Right atrium auricular region (tissue), 2 donors: ENCODE data around the gene ADGRV1. TPM values are rescaled to one million over a fixed set of nuclear protein-coding genes. Genes with fewer than 3 reads are reported as not detected.
"Not testable (repeated sequence)": the region's sequence is repeated elsewhere in the genome, so short reads cannot be mapped to it uniquely, and the experiment has no call there.

Experiments
- DNase-seq: peaks from one replicate; pipeline ENCODE4 v3.0.0-alpha.2; 2019; ENCODE audit warnings: low spot score
- H3K27ac ChIP-seq, 2 donors: fragments of 200-600 bp; sonication (generic); 1 replicate in 1 of 2; 2 replicates in 1 of 2; pipeline ENCODE4 v1.5.1; 2016 to 2019
- H3K27me3 ChIP-seq, 2 donors: fragments of 200-600 bp; sonication (generic); one replicate each; pipeline versions ENCODE4 v1.5.1 to v1.6.0; 2017 to 2019
- H3K36me3 ChIP-seq: fragments of 200-600 bp; sonication (generic); one replicate; pipeline ENCODE4 v1.5.1; 2016
- H3K4me1 ChIP-seq, 2 donors: fragments of 200-600 bp; sonication (generic); one replicate each; pipeline versions ENCODE4 v1.5.1 to v1.6.0; 2017 to 2019
- H3K4me3 ChIP-seq, 2 donors: fragments of 200-600 bp; sonication (generic); 1 replicate in 1 of 2; 2 replicates in 1 of 2; pipeline ENCODE4 v1.5.1; 2017 to 2019; ENCODE audit warnings: mild to moderate bottlenecking in 1 of 2, moderate library complexity in 1 of 2
- H3K9me3 ChIP-seq, 2 donors: fragments of 200-600 bp; sonication (generic); one replicate each; pipeline ENCODE4 v1.5.1; 2019
- CTCF ChIP-seq, 2 donors: fragments of 200-600 bp; sonication (generic); IDR thresholded peaks; one replicate each; pipeline ENCODE4 v1.5.1; 2019; ENCODE audit warnings: antibody characterized with exemption in 2 of 2
- total RNA-seq, 2 donors: library from RNA; depleted of rRNA; stranded (reverse); fragments of >200 nt; gene quantifications; one replicate each; pipeline ENCODE4 v1.1.0, GENCODE V29; 2016

Gene ADGRV1
- total RNA-seq, 2 donors from 2014 or later = 1.4 to 1.8 TPM

GRCh38 chr5:90598293-90598692 lies 39.7 kb downstream of the ADGRV1 start:
- no peaks in the 10 kb centered on the region for H3K36me3 ChIP-seq
- no peak for DNase-seq
- H3K27me3 ChIP-seq = no peaks in the 10 kb centered on the region
- no peaks in the 10 kb centered on the region for H3K9me3 ChIP-seq
- H3K4me1 ChIP-seq = no peaks in the 10 kb centered on the region
- TF ChIP-seq CTCF (IDR thresholded peaks at IDR 0.05) = no peak
- H3K4me3 ChIP-seq = no peak overlapping the region
- no peak overlapping the region for H3K27ac ChIP-seq

GRCh38 chr5:90600307-90600706 lies 41.7 kb downstream of the ADGRV1 start:
- not testable (repeated sequence) for H3K9me3 ChIP-seq, H3K4me3 ChIP-seq, H3K27me3 ChIP-seq, H3K27ac ChIP-seq, H3K36me3 ChIP-seq, H3K4me1 ChIP-seq, DNase-seq

GRCh38 chr5:90601468-90601867 lies 42.9 kb downstream of the ADGRV1 start:
- no peak for DNase-seq
- Histone ChIP-seq H3K9me3 (no peaks in the 10 kb centered on the region), H3K27ac (no peak overlapping the region), H3K4me3 (no peak overlapping the region), H3K36me3 (no peaks in the 10 kb centered on the region), H3K4me1 (no peaks in the 10 kb centered on the region), H3K27me3 (no peaks in the 10 kb centered on the region)
- no peak for TF ChIP-seq CTCF (IDR thresholded peaks at IDR 0.05)

GRCh38 chr5:90602681-90603080 lies 44.1 kb downstream of the ADGRV1 start:
- H3K27ac ChIP-seq = no peak overlapping the region
- DNase-seq = no peak
- no peaks in the 10 kb centered on the region for H3K4me1 ChIP-seq
- no peaks in the 10 kb centered on the region for H3K9me3 ChIP-seq
- no peak for TF ChIP-seq CTCF (IDR thresholded peaks at IDR 0.05)
- no peak overlapping the region for H3K4me3 ChIP-seq
- no peaks in the 10 kb centered on the region for H3K36me3 ChIP-seq
- H3K27me3 ChIP-seq = no peaks in the 10 kb centered on the region

DNA sequence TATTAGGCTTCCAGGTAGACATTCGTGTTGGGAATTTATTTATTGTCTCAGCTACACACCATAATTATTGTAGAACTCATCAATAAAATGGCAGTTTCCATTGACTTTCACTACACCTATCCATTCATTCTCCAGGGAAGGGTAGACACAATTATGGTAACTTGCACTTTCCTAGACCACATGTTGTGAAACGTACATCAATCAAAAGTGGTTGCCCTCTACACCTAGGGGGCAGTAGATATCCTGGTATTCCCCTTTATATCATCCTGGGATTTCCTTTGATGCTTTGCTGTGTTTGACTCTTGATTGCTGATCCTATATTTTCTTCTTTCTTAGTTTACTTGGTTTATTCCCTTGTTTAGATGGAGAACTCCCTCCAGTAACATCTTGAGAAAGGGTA lies 47.9 kb downstream of the ADGRV1 start:
- DNase-seq = no peak
- H3K4me1 ChIP-seq = no peaks in the 10 kb centered on the region
- no peak overlapping the region for H3K4me3 ChIP-seq
- no peaks in the 10 kb centered on the region for H3K36me3 ChIP-seq
- H3K9me3 ChIP-seq = no peaks in the 10 kb centered on the region
- H3K27me3 ChIP-seq = no peaks in the 10 kb centered on the region
- no peak overlapping the region for H3K27ac ChIP-seq
- TF ChIP-seq CTCF (IDR thresholded peaks at IDR 0.05) = no peak

DNA sequence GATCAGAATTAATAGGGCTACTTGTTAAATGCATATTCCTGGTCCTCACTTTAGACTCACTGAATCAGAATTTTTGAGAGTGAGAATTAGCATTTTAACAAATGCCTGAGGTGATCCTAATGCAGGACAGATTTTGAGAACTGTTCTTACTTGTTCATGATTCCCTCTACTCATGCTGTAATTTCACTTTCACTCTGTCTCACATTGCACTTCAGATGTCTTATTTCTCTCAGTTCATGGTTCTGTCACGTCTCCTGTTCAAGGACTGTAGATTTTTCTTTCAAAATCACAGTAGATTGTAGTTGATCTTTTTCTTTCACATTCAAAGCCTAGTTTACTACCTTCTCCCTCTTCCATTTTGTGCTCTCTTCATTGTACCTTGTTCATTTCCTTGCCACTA lies 54.3 kb downstream of the ADGRV1 start:
- no peak for TF ChIP-seq CTCF (IDR thresholded peaks at IDR 0.05)

More for the DNA sequence above, 54.3 kb downstream of the ADGRV1 start:
- Histone ChIP-seq H3K27me3 (no peaks in the 10 kb centered on the region), H3K36me3 (no peaks in the 10 kb centered on the region), H3K4me3 (no peak overlapping the region), H3K27ac (no peak overlapping the region), H3K9me3 (no peaks in the 10 kb centered on the region), H3K4me1 (no peaks in the 10 kb centered on the region)
- DNase-seq = no peak
